ENCODE measurements around the gene YKT6. TPM values are rescaled to one million over a fixed set of nuclear protein-coding genes. Genes with fewer than 3 reads are reported as not detected.

Gene YKT6
- total and polyA plus RNA-seq, 2 donors, result 25.3 to 58.0 TPM

DNA sequence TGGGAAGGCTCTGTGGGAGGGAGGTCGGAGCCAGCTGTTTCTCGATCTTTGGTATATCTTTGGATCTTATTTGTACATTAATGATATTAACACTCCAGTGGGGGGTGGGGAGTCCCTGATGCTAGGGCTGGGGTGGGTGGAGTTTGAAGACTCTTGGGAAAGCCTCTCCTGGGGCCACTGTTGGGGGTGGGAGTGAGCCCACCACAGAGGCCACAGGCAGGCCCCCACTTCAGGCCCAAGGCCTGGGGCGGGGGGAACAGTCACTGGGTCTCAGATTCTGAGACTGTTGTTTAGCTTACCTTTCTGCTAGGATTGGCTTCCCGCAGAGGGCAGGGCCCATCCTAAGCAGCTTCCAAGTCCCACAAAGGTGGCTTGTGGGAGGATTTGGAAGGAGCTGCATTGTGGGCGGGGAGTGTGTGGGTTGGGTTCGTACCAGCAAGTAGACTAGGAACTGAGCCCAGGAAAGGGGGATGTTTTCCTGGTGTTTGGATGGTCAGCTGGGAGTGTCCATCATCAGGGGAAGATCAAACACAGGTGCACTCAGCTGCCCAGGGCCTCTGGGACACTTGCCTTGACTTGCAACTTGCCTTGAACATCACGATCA is 11.9 kb downstream of the YKT6 start:
- no peak overlapping the region for H3K4me3 ChIP-seq (ENCODE audit: low read depth, low read length)
- no peak overlapping the region for H3K27ac ChIP-seq (ENCODE audit: low read depth)
- H3K4me1 ChIP-seq (ENCODE audit: insufficient read depth), result no peaks in the 10 kb centered on the region
- DNase-seq (ENCODE audit: extremely low spot score), result no peak
- H3K36me3 ChIP-seq (ENCODE audit: insufficient read depth), result peaks cover 2% of the 10 kb centered on the region
- 76% methylated on average over 7 of the region's 7 CpGs for WGBS

DNA sequence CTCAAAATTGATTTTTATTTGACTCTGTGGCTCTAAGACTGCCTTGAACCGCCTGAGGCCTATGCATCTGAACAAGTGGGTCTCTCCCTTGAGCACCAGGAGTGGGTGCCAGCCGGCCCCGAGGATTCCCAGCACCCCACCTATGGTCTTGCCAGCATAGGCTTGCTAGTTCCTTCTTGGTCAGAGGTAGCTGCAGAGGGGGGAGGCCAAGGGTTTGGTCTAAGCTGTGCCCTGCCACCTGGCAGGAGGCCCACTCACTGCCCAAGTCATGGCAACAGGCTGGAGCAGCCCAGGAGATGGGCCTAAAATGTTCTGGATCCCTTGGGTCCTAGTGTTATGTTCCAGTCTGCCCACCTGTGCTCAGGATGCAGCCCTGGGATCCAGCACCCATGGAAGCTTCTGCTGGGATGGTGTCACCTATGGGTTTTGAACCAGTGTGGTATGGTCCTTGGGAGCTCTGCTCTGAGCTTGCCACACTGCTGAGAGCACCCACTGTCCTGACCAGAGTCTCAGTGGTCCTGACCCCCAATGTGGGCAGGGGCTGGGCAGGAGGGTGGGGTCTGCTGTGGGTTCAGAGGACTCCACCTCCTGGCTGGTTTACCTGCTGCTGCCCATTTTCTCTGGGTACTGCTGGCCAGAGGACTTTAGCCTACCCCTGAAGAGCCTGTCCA is 12.6 kb downstream of the YKT6 start:
- H3K27ac ChIP-seq (ENCODE audit: low read depth), result no peak overlapping the region
- no peak for DNase-seq (ENCODE audit: extremely low spot score)
- H3K4me1 ChIP-seq (ENCODE audit: insufficient read depth), result no peaks in the 10 kb centered on the region
- WGBS, result 87% methylated on average over 3 of the region's 3 CpGs
- H3K4me3 ChIP-seq (ENCODE audit: low read depth, low read length), result no peak overlapping the region
- peaks cover 2% of the 10 kb centered on the region for H3K36me3 ChIP-seq (ENCODE audit: insufficient read depth)

DNA sequence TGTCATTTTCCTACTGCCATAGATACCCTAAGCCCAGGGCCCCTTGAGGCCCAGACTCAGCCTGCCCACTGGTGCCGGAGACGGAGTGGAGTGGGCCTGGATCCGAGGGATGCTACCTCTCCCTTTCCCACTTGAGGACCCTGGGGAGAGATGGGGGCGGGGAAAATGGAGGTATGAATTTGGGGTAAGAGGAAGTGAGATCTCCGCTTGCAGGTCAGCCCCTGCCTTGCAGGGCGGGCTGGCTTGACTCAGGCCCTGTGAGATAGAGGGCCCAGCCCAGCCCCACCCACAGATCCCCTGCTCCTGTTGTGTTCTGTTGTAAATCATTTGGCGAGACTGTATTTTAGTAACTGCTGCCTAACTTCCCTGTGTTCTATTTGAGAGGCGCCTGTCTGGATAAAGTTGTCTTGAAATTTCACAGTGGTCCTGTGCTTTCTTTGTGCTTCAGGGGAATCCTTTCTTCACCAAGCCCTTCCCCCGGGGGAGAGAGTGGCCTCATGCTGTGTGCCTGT is 13.2 kb downstream of the YKT6 start:
- Histone ChIP-seq H3K4me1 (ENCODE audit: insufficient read depth) (no peaks in the 10 kb centered on the region), H3K36me3 (ENCODE audit: insufficient read depth) (peaks cover 2% of the 10 kb centered on the region), H3K27ac (ENCODE audit: low read depth) (no peak overlapping the region), H3K4me3 (ENCODE audit: low read depth, low read length) (no peak overlapping the region)
- WGBS, result 77% methylated on average over 9 of the region's 9 CpGs
- DNase-seq (ENCODE audit: extremely low spot score), result no peak

DNA sequence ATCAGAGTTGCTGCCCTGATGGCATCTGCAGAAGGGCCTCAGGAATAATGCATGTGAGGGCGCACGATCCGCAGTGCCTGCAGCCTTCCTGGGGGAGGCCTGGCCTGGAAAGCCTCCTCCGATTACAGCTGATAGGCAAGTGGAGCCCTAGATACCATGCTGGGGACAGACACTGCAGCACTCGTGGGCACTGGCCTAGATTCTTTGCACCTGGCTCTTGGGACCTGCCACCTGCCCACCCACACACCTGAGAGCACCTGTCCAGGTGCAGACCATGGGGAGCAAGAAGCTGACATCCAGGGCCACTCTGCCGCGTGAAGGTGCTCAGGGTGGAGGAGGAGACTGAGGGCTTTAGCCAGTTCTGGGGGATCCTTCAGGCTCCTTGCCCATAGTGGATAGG is 14.8 kb downstream of the YKT6 start:
- WGBS, result 89% methylated on average over 7 of the region's 7 CpGs
- Histone ChIP-seq H3K27ac (ENCODE audit: low read depth) (no peak overlapping the region), H3K4me1 (ENCODE audit: insufficient read depth) (no peaks in the 10 kb centered on the region), H3K36me3 (ENCODE audit: insufficient read depth) (no peaks in the 10 kb centered on the region), H3K4me3 (ENCODE audit: low read depth, low read length) (no peak overlapping the region)
- no peak for DNase-seq (ENCODE audit: extremely low spot score)

DNA sequence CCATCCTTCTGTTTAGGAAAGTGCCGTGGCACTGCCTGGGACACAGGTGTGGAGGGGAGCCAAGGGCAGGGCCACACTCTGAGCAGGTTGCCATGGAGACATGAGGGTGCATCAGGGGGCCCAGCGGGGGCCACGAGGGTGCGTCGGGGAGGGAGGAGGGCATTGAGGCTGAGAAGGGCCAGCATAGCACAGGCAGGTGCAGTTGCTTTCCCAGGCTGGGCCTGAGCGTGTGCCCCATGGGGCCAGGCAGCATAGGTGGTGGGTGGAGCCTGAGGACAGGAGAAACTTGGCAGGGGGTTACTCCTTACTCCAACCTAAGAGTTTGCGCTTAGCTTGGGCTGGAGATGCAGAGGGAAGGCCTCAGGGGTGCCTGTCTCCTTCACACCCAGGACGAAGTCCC is 15.2 kb downstream of the YKT6 start:
- Histone ChIP-seq H3K27ac (ENCODE audit: low read depth) (no peak overlapping the region), H3K4me3 (ENCODE audit: low read depth, low read length) (no peak overlapping the region), H3K4me1 (ENCODE audit: insufficient read depth) (no peaks in the 10 kb centered on the region), H3K36me3 (ENCODE audit: insufficient read depth) (no peaks in the 10 kb centered on the region)
- DNase-seq (ENCODE audit: extremely low spot score), result no peak
- WGBS, result 71% methylated on average over 8 of the region's 8 CpGs

DNA sequence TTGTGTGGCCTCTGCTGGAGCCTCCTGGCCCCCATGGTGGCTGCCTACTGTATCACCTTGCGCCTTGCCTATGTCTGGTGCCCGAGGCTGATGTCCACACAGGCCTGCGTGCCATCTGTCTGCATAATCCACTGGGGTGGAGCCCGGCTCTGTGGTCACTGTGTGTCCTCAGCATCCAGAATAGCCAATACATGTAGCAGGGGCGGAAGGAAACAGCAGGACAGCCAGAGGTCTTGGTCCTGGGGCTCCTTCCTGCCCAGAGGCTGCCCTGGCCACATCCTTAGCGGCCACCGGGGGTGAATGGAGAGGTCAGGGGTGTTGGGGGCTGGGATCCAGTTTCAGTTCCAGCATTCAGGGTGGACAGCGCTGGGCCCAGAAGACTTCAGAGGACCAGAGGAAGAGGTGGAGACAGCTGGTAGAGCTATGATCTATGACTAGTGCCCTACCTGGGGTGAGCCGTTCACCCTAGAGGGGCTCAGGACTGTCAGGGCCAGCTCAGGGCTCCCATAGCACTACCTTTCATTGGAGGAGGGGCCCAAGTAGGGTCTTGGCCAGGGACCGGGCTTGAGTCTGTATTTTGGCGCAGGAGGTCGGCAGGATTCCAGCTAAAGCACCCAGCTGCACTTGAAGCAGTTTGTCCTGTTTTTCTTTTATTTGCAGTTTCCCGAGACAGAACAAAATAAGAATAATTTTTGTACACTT is 15.9 kb downstream of the YKT6 start:
- H3K4me1 ChIP-seq (ENCODE audit: insufficient read depth), result no peaks in the 10 kb centered on the region
- WGBS, result 76% methylated on average over 13 of the region's 13 CpGs
- DNase-seq (ENCODE audit: extremely low spot score), result no peak
- H3K4me3 ChIP-seq (ENCODE audit: low read depth, low read length), result no peak overlapping the region
- H3K27ac ChIP-seq (ENCODE audit: low read depth), result no peak overlapping the region
- no peaks in the 10 kb centered on the region for H3K36me3 ChIP-seq (ENCODE audit: insufficient read depth)

DNA sequence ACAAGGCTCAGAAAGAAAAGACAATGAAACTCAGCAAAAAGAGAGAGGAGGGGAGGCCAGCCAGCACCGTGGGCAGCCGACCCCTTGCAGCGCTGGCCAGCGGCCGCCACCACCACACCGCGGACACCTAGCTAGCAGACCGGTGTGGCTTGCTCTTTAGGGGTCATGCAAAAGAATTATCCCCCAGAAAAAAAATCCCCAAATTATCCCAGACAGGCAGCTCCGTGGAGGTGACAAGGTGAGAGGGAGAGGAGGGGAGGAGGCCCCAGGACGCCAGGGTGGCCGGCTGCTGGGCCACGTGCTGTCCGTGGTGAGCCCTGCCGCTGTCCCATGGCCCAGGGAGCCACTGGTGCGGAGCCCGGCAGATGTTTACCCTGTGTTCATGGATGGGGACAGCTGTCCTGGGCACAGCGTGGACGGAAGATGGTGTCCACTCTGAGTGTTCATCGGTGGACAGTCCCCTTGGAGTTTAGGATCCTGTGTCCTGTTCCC is 16.5 kb downstream of the YKT6 start:
- Histone ChIP-seq H3K4me3 (ENCODE audit: low read depth, low read length) (no peak overlapping the region), H3K4me1 (ENCODE audit: insufficient read depth) (no peaks in the 10 kb centered on the region), H3K27ac (ENCODE audit: low read depth) (no peak overlapping the region), H3K36me3 (ENCODE audit: insufficient read depth) (no peaks in the 10 kb centered on the region)
- no peak for DNase-seq (ENCODE audit: extremely low spot score)
- 79% methylated on average over 19 of the region's 19 CpGs for WGBS

DNA sequence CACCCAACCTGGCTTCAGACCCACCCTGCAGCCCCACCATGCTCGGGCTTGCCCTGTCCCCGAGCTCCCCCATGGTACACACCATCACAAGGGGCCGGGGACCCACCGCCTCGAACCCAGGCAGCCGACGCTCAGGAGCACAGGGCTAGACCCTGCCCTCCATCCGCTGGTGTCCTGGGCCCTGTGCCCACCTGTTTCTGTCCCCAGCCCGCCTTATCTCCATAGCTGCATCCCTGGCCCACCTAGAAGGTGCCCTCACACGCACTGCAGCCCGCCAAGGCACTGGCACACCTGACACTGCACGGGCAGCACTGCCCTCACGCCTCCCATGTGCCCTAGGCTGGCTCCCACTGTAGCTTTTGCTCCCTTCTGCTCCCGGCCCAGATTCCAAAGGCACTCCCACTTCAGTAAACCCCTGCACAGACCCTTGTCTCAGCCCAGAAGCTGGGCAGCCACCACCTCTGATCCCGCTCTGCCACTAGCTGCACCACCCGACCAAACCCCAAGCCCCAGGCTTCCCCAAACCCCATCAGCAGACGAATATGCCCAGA is 17.1 kb downstream of the YKT6 start:
- H3K36me3 ChIP-seq (ENCODE audit: insufficient read depth), result no peaks in the 10 kb centered on the region
- no peak overlapping the region for H3K27ac ChIP-seq (ENCODE audit: low read depth)
- DNase-seq (ENCODE audit: extremely low spot score), result no peak
- no peak overlapping the region for H3K4me3 ChIP-seq (ENCODE audit: low read depth, low read length)
- WGBS, result 72% methylated on average over 17 of the region's 17 CpGs
- no peaks in the 10 kb centered on the region for H3K4me1 ChIP-seq (ENCODE audit: insufficient read depth)

DNA sequence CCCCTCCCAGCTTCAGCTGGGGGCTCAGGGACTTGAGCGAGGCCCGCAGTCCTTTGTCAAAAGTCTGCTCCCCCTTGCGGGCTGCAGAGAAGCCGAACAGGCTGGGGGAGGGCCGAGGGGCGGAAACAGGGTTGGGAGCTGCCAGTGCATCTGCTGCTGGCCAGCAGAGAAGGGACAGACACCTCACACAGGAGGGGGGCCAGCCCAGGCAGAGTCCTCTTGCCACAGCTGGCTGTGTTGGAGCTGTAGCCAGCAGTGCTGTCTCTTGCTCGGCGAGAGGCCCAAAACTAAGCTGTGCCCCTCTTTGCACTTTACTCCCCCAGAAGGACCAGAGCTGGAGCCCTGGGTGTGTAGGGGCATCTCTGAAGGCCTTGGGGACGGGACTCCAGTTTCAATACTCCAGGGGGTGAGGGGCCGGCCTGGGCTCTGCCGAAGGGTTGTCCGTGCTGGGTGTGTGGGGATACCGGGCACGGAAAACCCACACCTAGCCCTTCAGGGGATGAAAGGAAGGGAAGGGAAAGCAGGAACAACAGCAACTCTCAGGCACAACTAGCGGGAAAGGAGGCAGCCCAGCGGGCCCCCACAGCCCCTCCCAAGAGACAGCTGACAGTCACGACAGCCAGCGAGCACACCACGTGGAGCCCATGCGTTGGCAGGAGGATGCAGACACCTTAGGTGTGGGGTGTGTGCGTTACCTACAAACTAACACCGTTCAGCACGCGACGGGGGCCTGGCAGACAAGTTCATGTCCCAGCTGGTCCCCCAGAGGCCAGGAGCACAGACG is 17.8 kb downstream of the YKT6 start:
- no peak for DNase-seq (ENCODE audit: extremely low spot score)
- Histone ChIP-seq H3K4me1 (ENCODE audit: insufficient read depth) (no peaks in the 10 kb centered on the region), H3K27ac (ENCODE audit: low read depth) (no peak overlapping the region), H3K4me3 (ENCODE audit: low read depth, low read length) (no peak overlapping the region), H3K36me3 (ENCODE audit: insufficient read depth) (no peaks in the 10 kb centered on the region)
- 67% methylated on average over 26 of the region's 26 CpGs for WGBS

DNA sequence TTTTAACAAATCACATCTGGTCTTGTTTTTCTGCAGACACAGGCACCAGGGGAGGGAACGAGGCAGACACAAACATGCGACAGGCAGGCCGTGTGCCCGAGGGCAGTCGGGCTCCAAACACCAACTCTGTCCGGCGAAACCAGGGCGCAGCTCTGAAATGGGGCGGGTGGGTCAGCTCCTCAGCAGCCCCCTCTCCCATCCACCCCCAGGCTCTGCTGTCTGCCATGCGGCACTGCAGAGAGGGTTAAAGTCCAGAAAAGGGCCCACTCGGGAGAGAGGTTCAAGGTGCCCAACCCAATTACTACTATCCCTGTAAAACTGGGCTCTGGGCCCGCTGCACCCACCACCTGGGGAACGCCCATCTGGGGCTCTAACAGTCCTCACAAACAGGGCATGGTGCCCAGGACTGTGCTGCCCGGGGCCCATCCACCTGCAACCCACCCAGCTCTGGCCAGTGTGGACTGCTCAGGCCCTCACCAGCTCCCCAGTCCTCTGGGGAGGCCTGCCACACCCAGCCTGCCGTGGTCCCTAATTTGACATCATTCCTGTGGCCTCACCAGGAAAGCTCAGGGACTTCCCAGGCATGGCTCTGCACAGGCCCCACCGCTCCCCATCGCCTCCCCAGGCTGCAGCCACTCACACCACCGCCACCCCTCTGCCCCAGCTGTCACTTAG is 18.7 kb downstream of the YKT6 start:
- Histone ChIP-seq H3K4me3 (ENCODE audit: low read depth, low read length) (no peak overlapping the region), H3K36me3 (ENCODE audit: insufficient read depth) (no peaks in the 10 kb centered on the region), H3K27ac (ENCODE audit: low read depth) (no peak overlapping the region), H3K4me1 (ENCODE audit: insufficient read depth) (no peaks in the 10 kb centered on the region)
- WGBS, result 94% methylated on average over 18 of the region's 18 CpGs
- DNase-seq (ENCODE audit: extremely low spot score), result no peak

DNA sequence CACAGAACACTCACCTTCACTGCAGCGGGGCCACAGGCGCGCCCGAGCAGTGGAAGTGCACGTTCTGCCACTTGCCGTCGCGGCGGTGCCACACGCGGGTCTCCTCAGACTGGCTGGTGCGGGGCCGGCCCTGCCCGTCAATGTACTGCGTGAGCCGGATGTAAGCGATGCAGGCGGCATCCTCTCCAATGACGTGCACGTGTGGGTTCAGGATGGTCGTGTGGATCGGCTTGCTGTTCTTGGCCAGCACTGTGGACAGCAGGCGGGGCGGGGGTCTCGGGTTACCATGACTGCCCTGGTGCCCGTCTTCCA is 19.2 kb downstream of the YKT6 start:
- no peaks in the 10 kb centered on the region for H3K36me3 ChIP-seq (ENCODE audit: insufficient read depth)
- no peaks in the 10 kb centered on the region for H3K4me1 ChIP-seq (ENCODE audit: insufficient read depth)
- 90% methylated on average over 26 of the region's 26 CpGs for WGBS
- no peak overlapping the region for H3K27ac ChIP-seq (ENCODE audit: low read depth)
- no peak overlapping the region for H3K4me3 ChIP-seq (ENCODE audit: low read depth, low read length)
- DNase-seq (ENCODE audit: extremely low spot score), result no peak

DNA sequence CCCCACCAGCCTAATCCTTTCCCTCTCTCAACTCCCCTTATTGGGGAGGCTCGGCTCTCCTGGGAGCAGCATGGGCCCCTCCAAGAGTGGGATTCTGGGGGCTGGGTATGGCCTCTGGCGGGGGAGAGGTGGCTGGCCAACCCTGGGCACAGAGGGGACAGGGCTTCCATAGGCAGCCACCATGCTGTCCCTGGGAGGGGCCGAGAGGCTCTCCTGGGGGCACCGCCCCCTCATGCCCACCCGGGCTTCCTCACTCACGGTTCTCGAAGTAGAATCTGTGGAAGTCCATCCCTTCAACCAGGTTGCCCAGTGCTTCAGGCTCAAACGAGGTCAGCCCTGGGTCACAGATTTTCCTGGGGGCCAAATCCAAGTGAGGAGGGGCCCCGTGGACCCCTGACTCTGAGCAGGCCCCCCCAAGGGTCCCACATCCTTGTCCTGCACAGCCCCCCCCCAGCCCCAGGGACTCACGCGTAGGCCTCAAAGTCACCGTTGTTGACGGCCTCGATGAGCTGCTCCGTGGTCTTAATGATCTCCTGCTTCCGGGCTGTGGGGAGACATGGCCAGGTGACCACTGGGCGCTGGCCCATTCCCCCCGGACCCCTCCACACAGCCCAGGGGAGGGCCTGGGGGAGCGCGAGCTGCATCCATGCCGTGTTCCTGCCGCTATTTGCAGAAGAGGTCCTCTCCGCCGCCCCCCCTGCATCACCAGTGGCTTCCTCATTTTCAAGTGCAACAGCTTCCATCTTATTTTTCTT is 19.8 kb downstream of the YKT6 start:
- Histone ChIP-seq H3K4me3 (ENCODE audit: low read depth, low read length) (no peak overlapping the region), H3K4me1 (ENCODE audit: insufficient read depth) (no peaks in the 10 kb centered on the region), H3K36me3 (ENCODE audit: insufficient read depth) (no peaks in the 10 kb centered on the region), H3K27ac (ENCODE audit: low read depth) (no peak overlapping the region)
- no peak for DNase-seq (ENCODE audit: extremely low spot score)
- WGBS, result 91% methylated on average over 24 of the region's 24 CpGs

All from urinary bladder (tissue), 4 donors.